Bronchial epithelial cell (primary cell): ENCODE measurements around the gene TAF1L. TPM values are rescaled to one million over a fixed set of nuclear protein-coding genes. Genes with fewer than 3 reads are reported as not detected.

Experiments
- DNase-seq: peaks from one replicate; pipeline ENCODE4 v3.0.0-alpha.2; 2010; ENCODE audit warnings: low read depth
- FAIRE-seq: peaks from 2 replicates; lab custom pipeline; 2011; peaks lifted over from hg19 to GRCh38; lab: Jason Lieb, UNC
- H3K27me3 ChIP-seq: 2 replicates; pipeline ENCODE4 v1.5.1; 2011; ENCODE audit warnings: low read length; ENCODE audit not compliant: control insufficient read depth, insufficient read depth
- H3K36me3 ChIP-seq: 2 replicates; pipeline ENCODE4 v1.5.1; 2011; ENCODE audit warnings: low read length; ENCODE audit not compliant: control insufficient read depth, insufficient read depth
- H3K4me3 ChIP-seq: 2 replicates; pipeline ENCODE4 v1.5.1; 2011; ENCODE audit warnings: mild to moderate bottlenecking, low read depth, low read length, control low read depth
- total RNA-seq: library from RNA; depleted of rRNA; stranded (reverse); fragments of >200 nt; gene quantifications from 2 replicates; pipeline ENCODE4 v1.2.1, GENCODE V29; 2014
- TF ChIP-seq, protein P1 (sequence below): IDR thresholded peaks from 2 replicates; pipeline ENCODE4 v1.5.1; 2011; ENCODE audit warnings: mild to moderate bottlenecking, moderate library complexity, low read length, control low read depth, inconsistent platforms; ENCODE audit not compliant: insufficient read depth, severe bottlenecking

The TAF1L gene, protein sequence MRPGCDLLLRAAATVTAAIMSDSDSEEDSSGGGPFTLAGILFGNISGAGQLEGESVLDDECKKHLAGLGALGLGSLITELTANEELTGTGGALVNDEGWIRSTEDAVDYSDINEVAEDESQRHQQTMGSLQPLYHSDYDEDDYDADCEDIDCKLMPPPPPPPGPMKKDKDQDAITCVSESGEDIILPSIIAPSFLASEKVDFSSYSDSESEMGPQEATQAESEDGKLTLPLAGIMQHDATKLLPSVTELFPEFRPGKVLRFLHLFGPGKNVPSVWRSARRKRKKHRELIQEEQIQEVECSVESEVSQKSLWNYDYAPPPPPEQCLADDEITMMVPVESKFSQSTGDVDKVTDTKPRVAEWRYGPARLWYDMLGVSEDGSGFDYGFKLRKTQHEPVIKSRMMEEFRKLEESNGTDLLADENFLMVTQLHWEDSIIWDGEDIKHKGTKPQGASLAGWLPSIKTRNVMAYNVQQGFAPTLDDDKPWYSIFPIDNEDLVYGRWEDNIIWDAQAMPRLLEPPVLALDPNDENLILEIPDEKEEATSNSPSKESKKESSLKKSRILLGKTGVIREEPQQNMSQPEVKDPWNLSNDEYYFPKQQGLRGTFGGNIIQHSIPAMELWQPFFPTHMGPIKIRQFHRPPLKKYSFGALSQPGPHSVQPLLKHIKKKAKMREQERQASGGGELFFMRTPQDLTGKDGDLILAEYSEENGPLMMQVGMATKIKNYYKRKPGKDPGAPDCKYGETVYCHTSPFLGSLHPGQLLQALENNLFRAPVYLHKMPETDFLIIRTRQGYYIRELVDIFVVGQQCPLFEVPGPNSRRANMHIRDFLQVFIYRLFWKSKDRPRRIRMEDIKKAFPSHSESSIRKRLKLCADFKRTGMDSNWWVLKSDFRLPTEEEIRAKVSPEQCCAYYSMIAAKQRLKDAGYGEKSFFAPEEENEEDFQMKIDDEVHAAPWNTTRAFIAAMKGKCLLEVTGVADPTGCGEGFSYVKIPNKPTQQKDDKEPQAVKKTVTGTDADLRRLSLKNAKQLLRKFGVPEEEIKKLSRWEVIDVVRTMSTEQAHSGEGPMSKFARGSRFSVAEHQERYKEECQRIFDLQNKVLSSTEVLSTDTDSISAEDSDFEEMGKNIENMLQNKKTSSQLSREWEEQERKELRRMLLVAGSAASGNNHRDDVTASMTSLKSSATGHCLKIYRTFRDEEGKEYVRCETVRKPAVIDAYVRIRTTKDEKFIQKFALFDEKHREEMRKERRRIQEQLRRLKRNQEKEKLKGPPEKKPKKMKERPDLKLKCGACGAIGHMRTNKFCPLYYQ (N-terminal part only)
- under 0.01 TPM in 1 of 2 replicates, not detected in the other for total RNA-seq

DNA sequence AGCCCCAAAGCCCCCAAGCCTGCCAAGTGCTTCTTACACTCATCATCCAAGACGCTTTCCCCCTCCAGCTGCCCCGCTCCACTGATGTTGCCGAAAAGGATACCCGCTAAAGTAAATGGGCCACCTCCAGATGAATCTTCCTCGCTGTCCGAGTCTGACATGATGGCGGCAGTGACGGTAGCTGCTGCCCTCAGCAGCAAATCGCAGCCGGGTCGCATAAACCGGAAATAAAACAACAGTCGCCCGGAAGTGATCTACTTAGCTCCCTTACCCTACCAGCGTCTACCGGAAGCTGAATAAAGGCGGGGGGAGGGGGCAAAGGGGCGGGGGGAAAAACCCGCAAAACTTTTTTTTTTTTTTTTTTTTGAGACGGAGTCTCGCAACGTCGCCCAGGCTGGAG lies at the start of gene TAF1L:
TSS of gene TAF1L (minus strand) at position 308 of the 400 bp plus-strand sequence. CDS start at position 218, 90 bp downstream.
- no peaks in the 10 kb centered on the region for H3K27me3 ChIP-seq
- TF ChIP-seq, protein P1, sequence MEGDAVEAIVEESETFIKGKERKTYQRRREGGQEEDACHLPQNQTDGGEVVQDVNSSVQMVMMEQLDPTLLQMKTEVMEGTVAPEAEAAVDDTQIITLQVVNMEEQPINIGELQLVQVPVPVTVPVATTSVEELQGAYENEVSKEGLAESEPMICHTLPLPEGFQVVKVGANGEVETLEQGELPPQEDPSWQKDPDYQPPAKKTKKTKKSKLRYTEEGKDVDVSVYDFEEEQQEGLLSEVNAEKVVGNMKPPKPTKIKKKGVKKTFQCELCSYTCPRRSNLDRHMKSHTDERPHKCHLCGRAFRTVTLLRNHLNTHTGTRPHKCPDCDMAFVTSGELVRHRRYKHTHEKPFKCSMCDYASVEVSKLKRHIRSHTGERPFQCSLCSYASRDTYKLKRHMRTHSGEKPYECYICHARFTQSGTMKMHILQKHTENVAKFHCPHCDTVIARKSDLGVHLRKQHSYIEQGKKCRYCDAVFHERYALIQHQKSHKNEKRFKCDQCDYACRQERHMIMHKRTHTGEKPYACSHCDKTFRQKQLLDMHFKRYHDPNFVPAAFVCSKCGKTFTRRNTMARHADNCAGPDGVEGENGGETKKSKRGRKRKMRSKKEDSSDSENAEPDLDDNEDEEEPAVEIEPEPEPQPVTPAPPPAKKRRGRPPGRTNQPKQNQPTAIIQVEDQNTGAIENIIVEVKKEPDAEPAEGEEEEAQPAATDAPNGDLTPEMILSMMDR = no peak
- FAIRE-seq (no peak), DNase-seq (no peak)
- no peak within 1 kb of the TSS for H3K4me3 ChIP-seq
- no peaks in the 10 kb centered on the region for H3K36me3 ChIP-seq

DNA sequence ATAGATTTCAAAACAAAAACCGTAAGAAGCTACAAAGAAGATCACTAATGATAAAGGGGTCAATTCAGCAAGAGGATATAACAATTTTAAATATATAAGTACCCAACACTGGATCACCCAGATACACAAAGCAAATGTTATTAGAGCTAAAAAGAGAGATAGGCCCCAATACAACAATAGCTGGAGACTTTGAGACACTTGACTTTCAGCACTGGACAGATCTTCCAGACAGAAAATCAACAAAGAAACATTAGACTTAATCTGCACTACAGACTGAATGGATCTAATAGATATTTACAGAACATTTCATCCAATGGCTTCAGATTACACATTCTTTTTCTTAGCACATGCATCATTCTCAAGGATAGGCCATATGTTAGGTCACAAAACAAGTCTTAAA lies 46.3 kb upstream of the TAF1L start:
- Histone ChIP-seq H3K27me3 (no peaks in the 10 kb centered on the region), H3K4me3 (no peak overlapping the region), H3K36me3 (no peaks in the 10 kb centered on the region)
- DNase-seq = no peak
- FAIRE-seq = no peak
- TF ChIP-seq, protein P1 = no peak

DNA sequence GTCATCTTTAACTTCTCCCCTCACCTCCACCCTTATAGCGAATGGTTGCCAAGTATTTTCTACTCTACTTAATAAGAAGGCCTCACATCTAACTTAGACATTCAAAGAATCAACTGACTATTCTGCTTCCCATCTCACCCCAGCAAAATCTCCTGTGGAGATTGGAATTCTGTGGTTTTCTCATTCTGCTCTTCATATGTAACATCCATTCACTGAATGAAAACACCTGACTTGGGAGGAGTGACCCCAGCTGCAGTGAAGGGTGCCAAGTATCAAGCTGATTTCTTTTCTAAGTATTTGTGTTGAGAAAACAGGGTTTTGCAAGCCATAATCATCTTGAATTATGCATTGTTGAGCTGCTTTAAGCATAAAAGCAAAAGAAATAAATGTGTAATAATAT lies 42.5 kb upstream of the TAF1L start:
- FAIRE-seq = no peak
- no peak overlapping the region for H3K4me3 ChIP-seq
- no peaks in the 10 kb centered on the region for H3K36me3 ChIP-seq
- TF ChIP-seq, protein P1 = no peak
- H3K27me3 ChIP-seq = no peaks in the 10 kb centered on the region
- no peak for DNase-seq

DNA sequence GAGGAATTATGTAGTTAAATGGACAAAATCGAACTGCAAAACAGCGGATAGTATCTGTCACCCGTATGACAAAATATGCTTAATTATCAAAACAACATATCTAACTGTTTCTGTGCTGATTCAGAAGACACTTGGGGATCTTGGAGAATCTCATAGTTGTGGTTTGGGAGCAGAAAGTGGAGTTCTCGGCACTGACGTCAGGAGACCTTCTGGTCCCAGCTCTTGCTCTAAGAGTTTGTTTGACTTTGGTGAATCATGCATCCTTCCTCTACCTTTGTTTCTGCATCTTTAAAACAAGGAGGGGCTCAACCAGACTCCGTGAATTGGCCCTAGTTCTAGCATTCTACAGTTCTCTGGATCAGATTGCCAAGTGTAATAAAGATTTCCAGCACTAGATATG lies 37.0 kb upstream of the TAF1L start:
- H3K36me3 ChIP-seq = no peaks in the 10 kb centered on the region
- DNase-seq (peak; percentile 94), FAIRE-seq (no peak)
- TF ChIP-seq, protein P1 = no peak
- H3K4me3 ChIP-seq = no peak overlapping the region
- H3K27me3 ChIP-seq = no peaks in the 10 kb centered on the region

DNA sequence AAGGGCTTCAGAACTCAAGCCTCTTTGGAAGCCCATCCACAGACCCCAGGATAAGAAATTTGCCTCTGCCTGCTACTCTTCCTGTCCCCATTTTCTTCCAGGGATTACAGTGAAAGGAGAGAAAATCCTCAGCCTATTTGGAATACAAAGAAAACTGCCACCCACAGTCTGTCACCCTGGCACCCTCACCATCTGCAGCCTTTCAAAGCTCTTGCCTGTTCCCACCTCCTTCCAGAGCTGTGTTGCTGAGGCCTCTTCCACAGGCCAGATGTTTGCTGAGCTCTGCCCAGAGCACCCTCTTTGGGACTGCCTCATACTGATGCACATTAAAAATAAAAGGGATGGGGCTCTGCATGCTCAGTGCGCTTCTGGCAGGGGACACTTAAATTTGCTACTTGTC lies 35.9 kb upstream of the TAF1L start:
- TF ChIP-seq, protein P1 = no peak
- DNase-seq (no peak), FAIRE-seq (no peak)
- no peaks in the 10 kb centered on the region for H3K27me3 ChIP-seq
- H3K4me3 ChIP-seq = no peak overlapping the region
- H3K36me3 ChIP-seq = no peaks in the 10 kb centered on the region
